HG02571 (cell line): Measurements from ENCODE around the gene MKS1.

ENCODE experiments used
- ATAC-seq: cut with Tn5 transposase; IDR thresholded peaks from one replicate; pipeline ENCODE4 v1.9.1; 2021; ENCODE audit warnings: mild to moderate bottlenecking, moderate library complexity; ENCODE audit not compliant: unreplicated experiment

The MKS1 gene

GRCh38 chr17:58170622-58171021 lies 48.4 kb downstream of the MKS1 start:
- ATAC-seq, result no peak

GRCh38 chr17:58166682-58167081 lies 52.4 kb downstream of the MKS1 start, which contains the start of gene OR4D2:
Gene OR4D2 (plus strand): TSS chr17:58166982. CDS start chr17:58169656, 2,674 bp downstream.
- no peak for ATAC-seq

- ATAC-seq, result no peak
These were observed 53.1 kb downstream of the MKS1 start for GRCh38 chr17:58165981-58166380.

GRCh38 chr17:58161566-58161965 lies 57.5 kb downstream of the MKS1 start:
- no peak for ATAC-seq

- ATAC-seq, result no peak
These were observed 60.9 kb downstream of the MKS1 start for GRCh38 chr17:58158181-58158580.

GRCh38 chr17:58156839-58157803 lies 61.9 kb downstream of the MKS1 start:
- no peak for ATAC-seq
